ENCODE measurements around the gene MBNL1.
"Not testable (repeated sequence)": the region's sequence is repeated elsewhere in the genome, so short reads cannot be mapped to it uniquely, and the experiment has no call there.

Gene MBNL1

GRCh38 chr3:152333928-152334327, 65.2 kb downstream of the MBNL1 start:
- H3K27me3 ChIP-seq (replicated peaks; ENCODE audit: control insufficient read depth, insufficient read depth, low read length), result no peaks in the 10 kb centered on the region
- TF ChIP-seq CTCF (IDR thresholded peaks at IDR 0.05; ENCODE audit: insufficient read depth, low read length, poor library complexity, severe bottlenecking), result no peak
- peaks cover 4% of the 10 kb centered on the region; the same call in 1 of the 2 replicates for H3K36me3 ChIP-seq (ENCODE audit: control insufficient read depth, insufficient read depth, low read length)
- no peak for DNase-seq (ENCODE audit: extremely low read depth, insufficient read length)
- H3K4me3 ChIP-seq (replicated peaks; ENCODE audit: low read depth, low read length), result no peak overlapping the region

GRCh38 chr3:152334761-152335160, 66.0 kb downstream of the MBNL1 start:
- DNase-seq (ENCODE audit: extremely low read depth, insufficient read length), result no peak
- TF ChIP-seq CTCF (IDR thresholded peaks at IDR 0.05; ENCODE audit: insufficient read depth, low read length, poor library complexity, severe bottlenecking), result no peak
- H3K36me3 ChIP-seq (ENCODE audit: control insufficient read depth, insufficient read depth, low read length), result peaks cover 4% of the 10 kb centered on the region; the same call in 1 of the 2 replicates
- H3K27me3 ChIP-seq (replicated peaks; ENCODE audit: control insufficient read depth, insufficient read depth, low read length), result no peaks in the 10 kb centered on the region
- H3K4me3 ChIP-seq (replicated peaks; ENCODE audit: low read depth, low read length), result no peak overlapping the region

DNA sequence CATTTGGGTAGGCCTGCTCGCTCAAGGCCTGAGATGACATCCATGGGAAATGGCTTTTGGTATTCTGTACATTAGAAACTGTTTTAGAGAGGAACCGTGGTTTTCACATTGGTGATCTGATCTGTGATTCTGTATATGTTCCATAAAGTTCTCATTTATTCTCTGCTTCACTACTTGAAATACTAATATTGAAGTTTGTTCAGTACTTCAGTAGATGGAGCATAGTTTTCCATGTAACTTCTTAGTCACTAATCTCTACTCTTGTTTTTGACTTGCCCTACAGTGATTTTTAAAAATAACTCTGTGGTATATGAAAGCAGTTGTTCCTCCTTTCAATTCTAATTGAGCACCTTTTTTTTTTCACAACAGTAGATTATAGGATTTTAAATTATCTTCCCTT, 66.5 kb downstream of the MBNL1 start:
- Histone ChIP-seq H3K36me3 (ENCODE audit: control insufficient read depth, insufficient read depth, low read length) (peaks cover 4% of the 10 kb centered on the region; the same call in 1 of the 2 replicates), H3K27me3 (replicated peaks; ENCODE audit: control insufficient read depth, insufficient read depth, low read length) (no peaks in the 10 kb centered on the region), H3K4me3 (replicated peaks; ENCODE audit: low read depth, low read length) (no peak overlapping the region)
- DNase-seq (ENCODE audit: extremely low read depth, insufficient read length), result no peak
- no peak for TF ChIP-seq CTCF (IDR thresholded peaks at IDR 0.05; ENCODE audit: insufficient read depth, low read length, poor library complexity, severe bottlenecking)

DNA sequence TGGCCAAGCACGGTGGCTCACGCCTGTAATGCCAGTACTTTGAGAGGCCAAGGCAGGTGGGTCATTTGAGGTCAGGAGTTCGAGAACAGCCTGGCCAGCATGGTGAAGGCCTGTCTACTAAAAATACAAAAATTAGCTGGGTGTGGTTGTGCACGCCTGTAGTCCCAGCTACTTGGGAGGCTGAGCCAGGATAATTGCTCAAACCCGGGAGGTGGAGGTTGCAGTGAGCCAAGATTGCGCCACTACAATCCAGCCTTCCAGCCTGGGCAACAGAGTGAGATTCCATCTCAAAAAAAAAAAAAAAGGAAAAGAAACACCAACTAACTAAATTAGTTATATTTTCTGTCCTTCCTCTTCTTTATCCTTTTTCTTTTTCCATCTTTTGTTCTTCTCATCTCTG, 68.6 kb downstream of the MBNL1 start:
- H3K36me3 ChIP-seq (ENCODE audit: control insufficient read depth, insufficient read depth, low read length); H3K27me3 ChIP-seq (replicated peaks; ENCODE audit: control insufficient read depth, insufficient read depth, low read length); DNase-seq (ENCODE audit: extremely low read depth, insufficient read length); H3K4me3 ChIP-seq (replicated peaks; ENCODE audit: low read depth, low read length): not testable (repeated sequence)

DNA sequence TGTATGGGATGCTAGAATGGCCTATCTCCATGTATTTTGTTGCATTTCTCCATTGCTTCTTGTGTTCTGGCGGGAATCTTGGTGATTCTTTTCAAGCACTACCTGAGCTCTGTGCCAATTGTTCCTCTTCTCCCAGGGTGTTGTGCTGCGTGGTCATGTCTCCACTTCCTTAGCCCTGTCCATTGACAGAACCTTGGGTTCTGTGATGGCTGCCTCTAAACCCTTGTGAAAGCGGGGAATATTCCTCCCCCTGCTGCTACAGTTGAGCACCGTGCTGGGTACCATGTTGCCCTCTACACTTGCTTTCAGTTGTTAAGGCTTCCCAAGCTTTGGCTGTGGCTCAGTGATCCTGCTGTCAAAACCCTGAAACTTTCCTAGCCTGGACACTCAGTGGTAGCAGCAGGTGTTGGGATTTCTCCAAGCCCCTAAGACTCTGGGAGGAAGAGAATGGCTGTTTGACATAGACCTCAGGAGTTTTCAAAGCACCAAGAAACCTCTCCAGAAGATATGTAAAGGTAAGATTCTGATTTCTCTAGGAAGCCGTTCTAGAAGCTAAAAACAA, 69.5 kb downstream of the MBNL1 start:
- Histone ChIP-seq H3K4me3 (replicated peaks; ENCODE audit: low read depth, low read length) (no peak overlapping the region), H3K36me3 (ENCODE audit: control insufficient read depth, insufficient read depth, low read length) (peaks cover 9% of the 10 kb centered on the region), H3K27me3 (replicated peaks; ENCODE audit: control insufficient read depth, insufficient read depth, low read length) (no peaks in the 10 kb centered on the region)
- no peak for TF ChIP-seq CTCF (IDR thresholded peaks at IDR 0.05; ENCODE audit: insufficient read depth, low read length, poor library complexity, severe bottlenecking)
- DNase-seq (ENCODE audit: extremely low read depth, insufficient read length), result no peak

DNA sequence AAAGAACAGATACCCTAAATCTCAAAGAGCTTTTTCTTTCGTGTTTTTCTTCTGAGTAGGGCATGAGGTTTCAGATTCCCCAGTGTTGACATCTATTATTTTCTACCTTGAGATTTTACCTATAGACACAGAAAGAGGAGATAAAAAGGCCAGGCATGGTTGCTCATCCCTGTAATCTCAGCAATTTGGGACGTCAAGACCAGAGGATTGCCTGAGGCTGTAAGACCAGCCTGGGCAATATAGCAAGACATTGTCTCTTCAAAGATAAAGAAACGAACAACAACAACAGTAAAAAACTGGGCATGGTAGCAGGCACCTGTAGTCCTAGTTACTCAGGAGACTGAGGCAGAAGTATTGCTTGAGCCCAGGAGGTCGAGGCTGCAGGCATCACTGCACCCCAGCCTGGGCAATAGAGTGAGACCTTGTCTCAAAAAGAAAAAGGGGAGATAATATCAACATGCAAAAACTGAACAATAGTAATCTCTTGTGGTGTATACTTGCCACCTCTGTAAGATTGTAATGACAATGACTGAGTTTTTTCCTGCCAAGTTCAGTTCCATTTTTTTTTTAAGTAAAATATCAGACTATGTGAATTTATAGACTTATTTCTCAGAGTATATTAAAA, 71.3 kb downstream of the MBNL1 start:
- no peak for TF ChIP-seq CTCF (IDR thresholded peaks at IDR 0.05; ENCODE audit: insufficient read depth, low read length, poor library complexity, severe bottlenecking)
- peaks cover 9% of the 10 kb centered on the region for H3K36me3 ChIP-seq (ENCODE audit: control insufficient read depth, insufficient read depth, low read length)
- DNase-seq (ENCODE audit: extremely low read depth, insufficient read length), result no peak
- H3K27me3 ChIP-seq (replicated peaks; ENCODE audit: control insufficient read depth, insufficient read depth, low read length), result no peaks in the 10 kb centered on the region
- H3K4me3 ChIP-seq (replicated peaks; ENCODE audit: low read depth, low read length), result no peak overlapping the region
